Mesenteric fat pad (tissue), 1 donor: Measurements from ENCODE around the gene TFAM. TPM values are rescaled to one million over a fixed set of nuclear protein-coding genes. Genes with fewer than 3 reads are reported as not detected.
"Not testable (repeated sequence)": the region's sequence is repeated elsewhere in the genome, so short reads cannot be mapped to it uniquely, and the experiment has no call there.

ENCODE experiments used
- DNase-seq: peaks from one replicate; pipeline ENCODE4 v3.0.0-alpha.2; 2020; ENCODE audit warnings: low spot score
- total RNA-seq: library from RNA; stranded (reverse); fragmentation: NEBNext Ultra II Directional; extraction: Animal tissue kit (Norgen Biotek cat#: 25700); gene quantifications from one replicate; pipeline ENCODE4 v1.2.1, GENCODE V29; 2021
- donor health status: DM: yes; HTN: yes; CAD: no.

Gene TFAM
- total RNA-seq, 1 donor from 2014 or later = 27.9 TPM

- no peak for DNase-seq
Measured at GRCh38 chr10:58372607-58373441, 12.4 kb upstream of the TFAM start.

GRCh38 chr10:58373442-58373827 lies 11.8 kb upstream of the TFAM start:
- DNase-seq = no peak

DNA sequence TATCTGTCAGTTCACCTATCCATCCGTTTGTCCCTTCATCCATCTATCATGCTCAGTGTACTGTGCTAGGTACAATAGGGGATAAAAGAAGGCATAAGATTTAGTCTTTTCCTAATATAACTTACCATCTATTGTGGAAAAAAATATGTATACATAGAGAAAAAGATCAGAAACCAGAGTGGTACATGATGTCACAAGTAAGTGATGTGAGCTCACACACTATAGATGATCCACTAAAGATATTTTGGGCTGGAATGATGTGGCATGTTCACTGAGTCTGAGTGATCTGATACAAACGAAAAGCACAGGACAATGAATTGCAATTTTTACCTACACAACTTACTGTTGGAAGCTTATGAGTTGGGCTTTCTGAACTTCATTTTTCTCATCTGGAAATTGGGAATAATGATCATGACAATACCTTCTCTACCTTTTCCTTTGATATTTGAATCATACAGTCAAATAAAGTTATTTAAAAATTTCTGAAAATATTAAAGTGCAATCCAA lies 2.7 kb upstream of the TFAM start:
- DNase-seq = no peak

- no peak for DNase-seq
Measured at GRCh38 chr10:58384095-58384494, 1.1 kb upstream of the TFAM start.

DNA sequence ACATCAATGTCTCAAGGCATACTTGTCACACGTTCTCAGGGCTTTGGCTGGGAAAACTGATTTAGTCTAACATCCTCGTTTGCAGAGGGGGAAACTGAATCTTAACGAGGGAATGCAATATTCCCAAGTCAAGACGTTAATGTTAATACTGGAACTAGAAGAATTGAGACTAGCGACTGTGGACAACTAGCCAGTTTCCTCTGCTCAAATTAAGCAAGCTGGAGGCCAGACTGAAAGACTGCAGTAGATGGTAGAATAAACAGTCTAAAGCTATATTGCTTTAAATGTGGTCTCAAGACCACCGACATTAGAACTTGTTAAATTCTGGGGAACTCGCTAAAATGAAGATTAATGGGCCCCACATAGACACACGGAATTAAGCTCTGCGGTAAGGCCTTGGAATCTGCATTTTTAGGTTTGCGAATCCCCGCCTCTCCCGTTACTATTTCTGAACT lies 639 bp upstream of the TFAM start:
- DNase-seq = no peak

DNA sequence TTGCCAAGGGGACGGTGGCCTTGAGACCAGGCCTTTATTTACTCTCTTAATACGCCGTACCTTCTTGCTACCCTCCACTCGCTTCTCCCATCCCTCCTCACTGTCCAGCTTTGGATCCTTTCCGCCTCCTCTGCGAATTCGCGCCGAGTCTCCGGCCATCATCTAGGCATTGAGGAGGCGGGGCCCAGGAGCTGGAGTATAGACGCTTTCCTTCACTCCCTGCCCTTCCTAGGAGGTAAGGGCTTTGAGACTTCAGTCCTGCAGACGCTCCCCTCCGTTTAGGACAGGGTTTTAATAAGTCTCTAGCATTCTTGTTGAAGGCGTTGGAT lies 538 bp downstream of the TFAM start:
- no peak for DNase-seq

DNA sequence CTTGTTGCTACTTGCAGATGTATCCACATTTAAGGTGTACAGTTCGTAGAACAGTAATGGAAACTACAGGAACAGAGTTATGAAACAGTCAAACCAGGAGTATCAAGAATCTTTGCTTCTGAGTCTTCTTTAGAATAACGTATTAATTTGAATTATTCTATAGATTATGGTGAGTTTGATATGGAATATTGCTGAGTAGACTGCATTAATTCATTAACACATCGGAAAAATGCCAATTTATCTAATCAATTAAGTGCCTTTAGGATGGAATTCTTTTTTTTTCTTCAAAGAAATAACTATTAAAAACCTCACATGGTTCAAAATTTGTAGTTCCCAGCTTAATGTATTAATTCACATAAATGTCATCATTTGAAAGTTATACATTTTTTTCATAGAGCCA lies 3.8 kb downstream of the TFAM start:
- no peak for DNase-seq

DNA sequence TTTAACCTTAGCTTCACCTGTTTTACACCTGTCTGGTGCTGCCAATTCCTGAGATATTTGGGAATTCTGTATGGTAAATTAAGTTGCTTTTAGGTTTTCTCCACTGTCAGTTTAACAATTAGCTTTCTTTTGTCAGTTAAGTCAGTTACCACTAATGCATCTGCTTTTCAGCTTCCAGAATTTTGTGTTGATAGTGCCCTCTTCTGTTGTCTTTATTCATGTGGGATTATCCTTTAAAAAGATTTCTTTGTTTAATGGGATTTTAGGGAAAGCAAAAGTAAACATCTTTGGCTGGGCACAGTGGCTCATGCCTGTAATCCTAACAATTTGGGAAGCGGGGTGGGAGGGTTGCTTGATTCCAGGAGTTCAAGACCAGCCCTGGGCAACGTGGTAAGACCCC lies 8.1 kb downstream of the TFAM start:
- no peak for DNase-seq

- DNase-seq = no peak
Measured at GRCh38 chr10:58394471-58394870, 9.3 kb downstream of the TFAM start.

GRCh38 chr10:58396057-58396456 lies 10.8 kb downstream of the TFAM start:
- no peak for DNase-seq

DNA sequence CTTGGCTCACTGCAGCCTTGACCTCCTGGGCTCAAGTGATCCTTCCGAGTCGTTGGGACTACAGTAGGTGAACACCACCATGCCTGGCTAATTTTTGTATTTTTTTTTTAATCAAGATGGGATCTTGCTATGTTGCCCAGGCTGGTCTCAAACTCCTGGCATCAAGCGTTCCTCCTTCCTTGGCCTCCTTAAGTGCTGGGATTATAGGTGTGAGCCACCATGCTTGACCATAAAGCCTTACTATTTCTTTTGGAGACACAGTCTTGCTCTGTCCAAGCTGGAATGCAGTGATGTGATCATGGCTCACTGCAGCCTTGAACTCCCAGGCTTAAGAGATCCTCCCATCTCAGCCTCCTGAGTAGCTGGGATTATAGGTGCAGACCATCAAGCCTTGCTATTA lies 12.6 kb downstream of the TFAM start:
- DNase-seq = no peak

- DNase-seq = no peak
Measured at GRCh38 chr10:58399410-58399809, 14.2 kb downstream of the TFAM start.

DNA sequence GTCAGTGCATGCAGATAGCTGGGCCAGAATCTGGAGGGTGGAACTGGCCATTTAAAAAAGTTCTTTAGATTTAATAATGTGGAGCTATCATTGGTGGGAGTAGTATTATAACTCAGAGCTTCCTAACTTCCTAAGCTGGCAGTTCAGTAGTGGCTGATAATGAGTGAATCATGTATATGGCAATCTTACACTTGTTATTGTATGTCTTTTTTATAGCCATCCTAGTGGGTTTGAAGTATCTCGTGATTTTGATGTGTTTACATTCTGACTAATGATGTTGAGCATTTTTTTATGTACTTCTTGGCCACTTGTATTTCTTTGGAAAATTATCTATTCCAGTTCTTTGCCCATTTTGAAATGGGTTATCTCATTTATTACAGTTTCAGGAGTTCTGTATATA lies 15.4 kb downstream of the TFAM start:
- no peak for DNase-seq

DNA sequence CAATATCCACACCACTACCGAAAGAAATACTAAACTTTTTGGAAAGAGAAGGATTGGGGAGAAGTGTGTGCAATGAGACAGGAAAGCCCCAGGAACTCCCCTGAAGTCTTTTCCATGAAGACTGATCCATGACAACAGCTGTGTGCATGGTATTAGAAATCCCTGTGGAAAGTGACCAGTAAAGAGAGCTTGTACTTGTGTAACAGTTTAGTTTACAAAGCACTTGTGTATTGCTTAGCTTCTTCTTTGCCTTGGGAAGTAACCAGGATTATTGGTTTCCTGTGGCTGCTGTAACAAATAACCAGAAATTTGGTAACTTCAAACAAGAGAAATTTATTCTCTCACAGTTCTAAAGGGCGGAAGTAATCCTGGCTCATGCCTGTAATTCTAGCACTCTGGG lies 18.8 kb downstream of the TFAM start:
- no peak for DNase-seq

GRCh38 chr10:58409956-58410610 lies 24.9 kb downstream of the TFAM start:
- DNase-seq = no peak

GRCh38 chr10:58412502-58412961 lies 27.3 kb downstream of the TFAM start:
- no peak for DNase-seq

DNA sequence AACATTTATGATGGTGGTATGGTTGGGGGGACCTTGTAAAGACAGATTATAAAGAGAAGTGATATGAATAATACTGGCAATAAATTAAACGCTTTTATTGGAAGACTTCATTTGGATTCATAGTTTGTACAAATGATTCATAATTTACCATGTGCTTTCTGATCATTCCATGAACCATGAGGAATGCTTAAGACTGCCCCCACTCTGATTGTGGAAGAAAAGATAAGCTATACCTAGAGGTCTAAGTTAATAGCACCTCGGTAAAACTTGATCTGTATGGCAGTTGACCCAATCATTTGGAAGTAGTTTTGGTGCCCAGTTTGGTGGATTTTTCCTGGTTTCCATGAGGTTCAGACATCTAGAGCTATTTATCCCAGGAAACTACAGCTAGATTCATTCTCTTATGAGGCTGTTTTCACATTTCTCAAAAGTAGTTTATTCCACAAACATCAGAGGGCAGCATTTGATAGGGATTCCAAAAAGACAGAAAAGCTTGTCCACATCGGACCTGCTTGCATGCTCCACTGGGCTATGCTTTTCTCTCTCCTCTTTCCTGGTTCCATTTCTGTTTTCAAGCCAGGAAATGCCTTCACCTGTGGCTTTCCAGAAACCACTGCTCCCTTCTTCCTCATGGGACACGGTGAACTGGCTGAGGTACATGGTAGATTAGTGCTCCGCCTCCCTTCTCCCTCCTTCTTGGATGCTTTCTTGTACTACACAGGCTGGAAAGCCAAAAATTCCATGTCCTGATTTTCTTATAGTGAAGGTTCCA lies 29.2 kb downstream of the TFAM start:
- DNase-seq = no peak

DNA sequence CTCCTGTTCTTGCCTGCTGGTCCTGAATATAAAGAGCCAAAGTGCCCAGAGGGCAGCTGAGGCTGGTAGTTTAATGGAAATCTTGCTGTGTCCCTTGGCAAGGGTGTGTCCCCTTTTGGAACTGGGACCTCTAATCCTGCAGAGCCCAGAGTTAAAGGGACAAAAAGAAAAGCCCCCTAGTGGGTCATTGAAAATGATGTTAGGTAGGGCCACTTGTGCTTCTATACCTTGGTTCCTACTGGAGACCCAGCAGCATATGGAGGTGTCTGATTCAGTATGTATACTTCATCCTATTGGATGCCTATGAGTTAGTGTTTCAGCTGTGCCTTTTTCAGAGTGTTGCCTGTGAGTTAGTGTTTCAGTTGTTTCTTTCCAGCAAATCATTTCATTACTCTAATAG lies 30.5 kb downstream of the TFAM start:
- no peak for DNase-seq

DNA sequence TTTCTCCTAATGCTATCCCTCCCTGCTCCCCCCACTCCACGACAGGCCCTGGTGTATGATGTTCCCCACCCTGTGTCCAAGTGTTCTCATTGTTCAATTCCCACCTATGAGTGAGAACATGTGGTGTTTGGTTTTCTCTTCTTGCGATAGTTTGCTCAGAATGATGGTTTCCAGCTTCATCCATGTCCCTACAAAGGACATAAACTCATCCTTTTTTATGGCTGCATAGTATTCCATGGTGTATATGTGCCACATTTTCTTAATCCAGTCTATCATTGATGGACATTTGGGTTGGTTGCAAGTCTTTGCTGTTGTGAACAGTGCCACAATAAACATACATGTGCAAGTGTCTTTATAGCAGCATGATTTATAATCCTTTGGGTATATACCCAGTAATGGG lies 32.7 kb downstream of the TFAM start:
- DNase-seq = not testable (repeated sequence)

DNA sequence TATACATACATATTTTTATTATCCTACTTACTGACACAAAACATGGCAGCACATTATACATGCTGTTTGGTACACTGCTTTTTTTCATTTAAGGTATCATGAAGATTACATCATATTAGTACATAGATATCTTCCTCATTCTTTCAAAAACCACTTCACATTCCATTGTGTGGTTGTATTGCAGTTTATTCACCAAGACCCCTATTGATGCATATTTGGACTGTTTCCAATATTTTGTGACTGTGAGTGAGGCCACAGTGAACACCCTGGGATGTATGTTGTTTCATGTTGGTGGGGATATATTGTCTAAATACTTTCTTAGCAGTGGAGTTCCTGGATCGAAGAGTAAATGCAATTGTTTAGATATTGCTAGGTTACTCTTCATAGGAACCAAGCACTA lies 39.0 kb downstream of the TFAM start:
- DNase-seq = no peak

DNA sequence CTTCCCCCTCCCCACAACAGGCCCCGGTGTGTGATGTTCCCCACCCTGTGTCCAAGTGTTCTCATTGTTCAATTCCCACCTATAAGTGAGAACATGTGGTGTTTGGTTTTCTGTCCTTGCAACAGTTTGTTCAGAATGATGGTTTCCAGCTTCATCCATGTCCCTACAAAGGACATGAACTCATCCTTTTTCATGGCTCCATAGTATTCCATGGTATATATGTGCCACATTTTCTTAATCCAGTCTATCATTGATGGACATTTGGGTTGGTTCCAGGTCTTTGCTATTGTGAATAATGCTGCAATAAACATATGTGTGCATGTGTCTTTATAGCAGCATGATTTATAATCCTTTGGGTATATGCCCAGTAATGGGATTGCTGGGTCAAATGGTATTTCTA lies 43.2 kb downstream of the TFAM start:
- not testable (repeated sequence) for DNase-seq

DNA sequence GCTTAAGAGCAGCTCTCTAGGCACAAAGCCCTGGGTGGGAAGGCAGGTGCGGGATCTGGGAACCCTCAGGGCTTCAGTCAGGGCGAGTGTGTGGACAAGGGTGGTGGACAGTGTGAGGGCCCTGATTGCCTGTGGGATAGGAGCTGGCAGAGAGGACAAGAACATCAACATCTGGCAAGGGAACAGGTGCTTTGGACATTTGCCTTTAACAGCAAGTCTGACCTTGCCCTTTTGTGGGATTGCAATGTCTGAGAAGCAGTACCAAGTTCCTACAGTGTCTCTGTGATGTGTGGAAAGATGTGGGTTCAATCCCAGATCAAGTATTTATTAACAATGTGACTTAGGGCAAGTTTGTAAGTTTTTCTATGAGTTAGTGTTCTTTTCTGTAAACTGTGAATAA lies 46.7 kb downstream of the TFAM start:
- no peak for DNase-seq
